ENCODE results near the gene NPAS4.

GRCh38 chr11:66388780-66389386, 32.0 kb upstream of the NPAS4 start:
- TF ChIP-seq RARB (CRISPR knock-in tag; IDR thresholded peaks at IDR 0.05) (no peak), ARNTL (CRISPR knock-in tag; IDR thresholded peaks at IDR 0.05; ENCODE audit: borderline replicate concordance, low read depth) (no peak), ESRRG (CRISPR knock-in tag; IDR thresholded peaks at IDR 0.05) (no peak), POU6F1 (CRISPR knock-in tag; IDR thresholded peaks at IDR 0.05; ENCODE audit: borderline replicate concordance, low read depth) (no peak), SNAI2 (CRISPR knock-in tag; IDR thresholded peaks at IDR 0.05) (no peak), PATZ1 (CRISPR knock-in tag; IDR thresholded peaks at IDR 0.05; ENCODE audit: borderline replicate concordance) (no peak), CSDC2 (CRISPR knock-in tag; IDR thresholded peaks at IDR 0.05) (no peak), BACH2 (CRISPR knock-in tag; IDR thresholded peaks at IDR 0.05; ENCODE audit: borderline replicate concordance) (no peak), TCF4 (CRISPR knock-in tag; IDR thresholded peaks at IDR 0.05; ENCODE audit: borderline replicate concordance) (no peak), ZNF70 (CRISPR knock-in tag; IDR thresholded peaks at IDR 0.05) (no peak)

Measured in SK-N-SH treated with all-trans-retinoic acid at 6 μM for 48 hours (cell line).